CD4-positive, alpha-beta T cell treated with Interleukin-15 for 4 hours (primary cell): ENCODE measurements around the gene LEP.

Experiments used
- DNase-seq: peaks from one replicate; pipeline ENCODE4 v3.0.0-alpha.2; 2020; ENCODE audit warnings: low spot score

LEP gene

GRCh38 chr7:128247108-128247507, 6.0 kb downstream of the LEP start:
- DNase-seq = no peak

GRCh38 chr7:128247640-128248194, 6.6 kb downstream of the LEP start:
- no peak for DNase-seq

DNA sequence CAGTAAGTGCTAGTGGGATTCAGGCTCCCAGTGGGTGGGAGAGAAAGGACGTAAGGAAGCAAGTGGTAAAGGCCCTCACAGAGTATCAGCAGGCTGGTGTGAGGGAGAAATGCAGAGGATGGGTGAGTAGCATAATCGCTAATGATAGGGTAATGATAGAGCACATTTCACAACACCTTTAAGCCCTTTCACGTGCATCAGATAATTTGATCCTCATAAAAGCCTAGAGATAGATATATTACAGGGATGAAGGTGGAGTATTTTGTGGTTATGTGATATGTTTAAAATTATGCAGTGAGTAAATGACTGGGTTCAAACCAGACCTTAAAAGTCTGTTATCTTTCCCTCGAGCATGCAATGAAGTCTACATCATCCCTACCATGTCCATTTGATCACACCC, 10.3 kb downstream of the LEP start:
- no peak for DNase-seq

DNA sequence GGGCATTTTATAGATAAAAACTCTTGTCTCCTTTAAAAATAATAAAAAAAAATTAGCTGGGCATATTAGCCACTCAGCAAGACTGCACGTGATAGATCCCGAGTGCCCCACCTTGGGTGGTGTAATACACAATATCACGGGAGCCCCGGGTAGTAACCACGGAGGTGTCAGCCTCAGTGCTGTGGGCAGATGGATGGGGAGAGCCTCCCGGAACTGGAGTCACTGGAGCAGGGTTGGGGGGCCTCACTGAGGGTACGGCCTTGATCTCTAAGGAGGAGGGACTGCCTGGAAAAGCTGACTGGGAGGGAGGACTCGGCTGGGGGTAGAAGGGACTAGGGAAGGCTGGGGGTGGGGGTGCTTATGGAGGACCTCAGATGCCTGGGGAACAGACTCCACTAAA, 12.6 kb downstream of the LEP start:
- no peak for DNase-seq

- DNase-seq = no peak
These were observed 13.4 kb downstream of the LEP start for GRCh38 chr7:128254470-128254869.

DNA sequence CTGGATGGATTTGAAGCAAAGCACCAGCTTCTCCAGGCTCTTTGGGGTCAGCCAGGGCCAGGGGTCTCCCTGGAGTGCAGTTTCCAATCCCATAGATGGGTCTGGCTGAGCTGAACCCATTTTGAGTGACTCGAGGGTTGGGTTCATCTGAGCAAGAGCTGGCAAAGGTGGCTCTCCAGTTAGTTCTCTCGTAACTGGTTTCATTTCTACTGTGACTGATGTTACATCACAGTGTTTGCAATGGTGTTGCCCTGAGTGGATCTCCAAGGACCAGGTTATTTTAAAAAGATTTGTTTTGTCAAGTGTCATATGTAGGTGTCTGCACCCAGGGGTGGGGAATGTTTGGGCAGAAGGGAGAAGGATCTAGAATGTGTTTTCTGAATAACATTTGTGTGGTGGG, 14.2 kb downstream of the LEP start:
- no peak for DNase-seq

GRCh38 chr7:128257458-128257857, 16.4 kb downstream of the LEP start:
- no peak for DNase-seq

DNA sequence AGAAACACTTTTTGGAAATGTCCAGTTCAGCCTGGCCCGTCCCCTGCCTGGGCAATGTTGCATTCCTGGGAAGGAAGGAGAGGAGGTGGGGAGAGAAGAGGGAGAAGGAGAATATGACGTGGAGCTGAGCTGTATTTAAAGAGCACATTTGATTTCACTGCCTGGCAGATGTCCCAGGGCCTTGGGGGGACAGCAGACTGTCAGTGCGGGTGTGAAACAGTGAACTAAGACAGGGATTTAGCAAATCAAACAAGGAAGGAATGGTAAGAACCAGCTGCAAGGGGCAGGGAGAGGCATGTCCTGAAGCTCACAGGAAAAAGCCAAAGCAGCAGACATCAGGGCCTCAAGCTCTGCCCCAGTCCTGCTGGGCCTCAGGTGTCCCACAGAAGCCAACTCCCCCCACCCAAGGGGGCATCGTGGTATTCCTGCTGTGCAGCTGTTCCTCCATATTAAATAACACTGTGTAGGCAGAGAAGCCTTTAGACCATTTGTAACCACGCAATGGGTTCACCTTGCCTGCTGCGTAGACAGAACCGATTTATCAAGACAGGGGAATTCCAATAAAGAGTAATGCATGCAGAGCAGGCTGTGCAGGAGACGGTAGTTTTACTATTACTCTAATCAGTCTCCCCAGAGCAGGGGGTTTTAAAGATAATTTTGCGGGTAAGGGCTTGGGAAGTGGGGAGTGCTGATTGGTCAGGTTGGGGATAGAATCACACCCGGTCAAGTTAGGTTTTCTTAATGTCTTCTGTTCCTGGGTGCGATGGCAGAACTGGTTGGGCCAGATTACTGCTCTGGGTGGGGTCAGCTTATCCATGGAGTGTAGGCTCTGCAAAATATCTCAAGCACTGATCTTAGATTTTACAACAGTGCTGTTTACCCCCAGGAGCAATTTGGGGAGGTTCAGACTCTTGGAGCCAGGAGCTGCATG, 18.3 kb downstream of the LEP start:
- no peak for DNase-seq

GRCh38 chr7:128260069-128260795, 19.2 kb downstream of the LEP start:
- no peak for DNase-seq

DNA sequence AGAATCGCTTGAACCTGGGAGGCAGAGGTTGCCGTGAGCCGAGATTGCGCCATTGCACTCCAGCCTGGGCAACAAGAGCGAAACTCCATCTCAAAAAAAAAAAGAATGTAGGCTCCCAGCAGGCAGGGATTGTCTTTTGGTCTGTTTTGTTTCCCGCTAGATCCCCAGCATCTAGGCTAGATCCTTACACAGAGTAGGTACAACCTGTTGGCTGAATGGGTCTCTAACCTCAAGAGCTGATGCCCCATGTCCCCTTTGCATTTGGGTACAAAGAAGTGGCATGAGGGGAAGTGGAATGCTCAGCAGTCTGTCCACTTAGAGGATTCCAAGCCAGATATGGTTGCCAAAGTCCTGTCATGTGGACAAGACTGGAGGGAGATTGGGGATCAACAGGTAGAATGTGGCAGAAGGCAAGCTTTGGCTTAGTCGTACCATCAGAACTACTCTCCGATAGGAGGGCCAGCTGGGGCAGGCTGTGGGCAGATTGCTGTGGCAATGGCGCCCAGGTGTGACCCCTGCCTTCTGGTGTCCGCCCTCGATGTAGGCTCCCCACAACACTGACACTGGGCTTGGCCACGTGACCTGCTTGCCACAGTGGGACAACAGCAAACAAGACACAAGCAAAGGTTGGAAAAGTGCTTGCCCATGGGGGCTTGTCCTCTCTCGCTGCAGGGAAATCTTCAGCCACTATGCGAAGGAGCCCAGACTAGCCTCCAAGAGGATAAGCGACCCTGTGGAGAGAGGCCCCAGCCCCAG, 21.4 kb downstream of the LEP start:
- no peak for DNase-seq

- DNase-seq = no peak
These were observed 22.3 kb downstream of the LEP start for GRCh38 chr7:128263420-128263819.

- no peak for DNase-seq
These were observed 23.4 kb downstream of the LEP start for GRCh38 chr7:128264477-128264876.

DNA sequence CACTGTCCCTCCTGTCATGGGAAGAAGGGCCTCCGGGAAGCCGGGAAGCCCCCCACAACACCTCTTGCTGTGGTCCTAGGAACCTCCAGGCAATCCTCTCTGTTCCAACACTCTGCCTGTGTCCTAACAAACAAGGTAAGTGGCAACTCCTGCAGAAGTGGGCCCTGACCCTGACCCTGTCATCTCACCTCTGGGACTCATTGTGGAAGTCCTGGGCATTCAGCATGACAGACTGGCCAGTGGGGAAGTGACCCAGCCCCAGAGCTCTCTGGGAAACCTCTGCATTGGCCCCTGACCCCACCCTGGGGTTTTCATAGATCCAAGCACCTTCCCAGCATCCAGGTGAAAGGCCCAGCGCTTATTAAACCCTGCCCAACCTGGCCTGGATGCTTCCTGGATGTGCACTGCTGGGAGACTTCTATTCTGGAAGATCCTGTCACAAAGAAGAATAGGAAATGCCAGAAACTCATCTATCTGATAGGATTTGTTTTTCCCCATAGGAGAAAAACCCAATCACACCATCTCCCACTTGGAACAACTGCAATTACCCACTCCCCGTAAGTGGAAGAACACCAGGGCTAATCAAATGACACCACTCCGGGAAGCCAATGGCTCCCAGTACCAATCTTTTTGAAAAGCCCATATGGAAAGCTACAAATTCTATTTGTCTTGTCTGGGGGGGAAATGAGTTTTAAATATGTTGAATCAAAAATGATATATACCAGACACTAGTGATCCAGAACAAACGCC, 24.3 kb downstream of the LEP start:
- no peak for DNase-seq

DNA sequence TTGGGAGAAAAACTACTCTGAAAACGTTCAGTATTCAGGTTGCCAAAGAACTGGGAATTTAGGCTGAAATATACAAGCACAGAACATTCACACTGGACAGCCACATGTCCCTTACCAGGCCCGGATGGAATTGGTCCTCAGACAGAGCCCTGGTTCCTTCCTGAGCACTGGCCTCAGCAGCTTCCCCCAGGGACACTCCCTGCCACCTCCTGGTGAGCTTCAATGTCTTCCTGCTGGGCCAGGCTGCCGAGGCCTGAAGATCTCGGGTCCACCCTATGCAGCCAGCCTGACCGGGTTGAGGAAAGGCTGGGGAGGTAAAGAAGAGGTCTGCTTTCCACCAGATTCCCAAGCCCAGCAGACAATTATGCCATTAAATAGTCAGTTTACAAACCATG, 24.8 kb downstream of the LEP start:
- DNase-seq = no peak

- no peak for DNase-seq
These were observed 25.4 kb downstream of the LEP start for GRCh38 chr7:128266529-128266882.

DNA sequence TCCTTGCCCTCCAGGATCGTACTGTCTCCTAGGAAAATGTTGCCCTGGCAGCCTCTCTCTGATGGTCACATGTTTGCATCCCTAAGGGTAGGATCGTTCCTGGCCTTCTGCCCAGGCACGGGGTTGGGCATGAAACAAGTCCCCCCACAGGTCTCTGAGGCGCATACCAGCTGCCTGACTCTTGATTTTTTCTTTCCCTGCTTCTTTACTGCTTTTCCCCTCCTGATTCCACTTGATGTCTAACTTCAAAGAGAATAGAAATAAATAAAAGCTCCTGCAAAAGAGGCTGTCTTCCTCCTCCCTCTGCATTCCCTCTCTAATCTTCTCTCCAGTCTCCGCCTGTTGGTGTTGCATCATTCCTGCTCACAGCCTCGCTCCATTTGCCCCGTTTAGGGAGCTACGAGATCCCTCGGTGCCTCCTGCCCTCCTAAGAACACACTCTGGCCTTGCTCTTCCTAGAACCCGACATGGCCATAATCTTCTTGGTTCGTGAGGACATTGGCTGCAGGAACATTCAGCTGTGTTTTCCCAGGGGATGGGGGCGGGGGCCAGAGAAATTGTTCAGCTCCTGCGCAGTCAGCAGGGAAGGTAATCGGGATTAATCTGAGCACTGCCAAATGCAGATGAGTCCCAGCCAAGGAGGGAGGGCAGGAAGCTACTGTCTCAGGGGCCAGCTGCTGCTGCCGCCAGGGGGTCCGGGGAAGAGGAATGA, 26.0 kb downstream of the LEP start:
- DNase-seq = no peak

DNA sequence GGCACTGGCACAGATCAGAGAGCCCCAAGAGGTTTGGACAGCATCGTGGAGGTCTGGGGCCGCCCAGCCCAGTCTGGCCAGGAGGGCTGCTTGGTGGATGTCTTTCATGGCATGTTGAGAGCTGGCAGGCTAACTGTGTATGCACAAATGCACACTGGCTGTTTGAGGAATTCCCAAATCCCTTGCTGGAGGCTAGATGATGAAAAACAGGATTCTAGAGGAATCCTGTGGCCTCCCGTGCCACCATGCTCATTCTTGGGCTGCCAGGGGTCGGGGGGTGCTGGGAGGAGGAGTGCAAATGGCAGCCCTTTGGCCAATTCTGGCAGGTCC, 26.5 kb downstream of the LEP start:
- DNase-seq = no peak

- DNase-seq = no peak
These were observed 27.2 kb downstream of the LEP start for GRCh38 chr7:128268233-128268632.

DNA sequence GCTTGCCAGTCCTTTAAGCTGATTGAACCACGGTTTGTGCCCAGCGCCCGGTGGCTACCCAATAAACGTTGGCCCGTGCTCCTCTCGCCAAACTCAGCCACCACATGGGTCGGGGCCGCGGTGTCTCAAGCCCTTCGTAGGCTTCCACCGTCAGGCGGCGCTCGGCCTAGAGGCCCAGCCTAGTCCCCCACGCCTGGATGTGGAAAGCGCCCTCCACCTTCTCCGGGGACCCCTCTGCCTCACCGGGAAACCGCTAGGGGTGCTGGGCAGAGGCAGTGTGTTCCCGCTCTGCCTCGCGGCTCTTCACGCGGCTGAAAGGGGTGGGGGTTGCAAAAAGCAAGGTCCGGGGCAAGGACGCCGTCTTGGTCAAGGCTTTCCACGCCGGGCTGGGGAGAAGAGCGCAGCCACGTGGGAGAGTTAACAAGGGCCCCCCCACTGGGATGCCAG, 29.8 kb downstream of the LEP start:
- no peak for DNase-seq

GRCh38 chr7:128271471-128271941, 30.4 kb downstream of the LEP start:
- DNase-seq = no peak

- DNase-seq = no peak
These were observed 30.9 kb downstream of the LEP start for GRCh38 chr7:128271942-128272481.
